ENCODE measurements around the gene SKIL. TPM values are rescaled to one million over a fixed set of nuclear protein-coding genes. Genes with fewer than 3 reads are reported as not detected.

Gene SKIL
- total and polyA plus RNA-seq, 2 donors (not counting 1 experiment from before 2014, with no cell fraction given), result 7.7 to 145 TPM

DNA sequence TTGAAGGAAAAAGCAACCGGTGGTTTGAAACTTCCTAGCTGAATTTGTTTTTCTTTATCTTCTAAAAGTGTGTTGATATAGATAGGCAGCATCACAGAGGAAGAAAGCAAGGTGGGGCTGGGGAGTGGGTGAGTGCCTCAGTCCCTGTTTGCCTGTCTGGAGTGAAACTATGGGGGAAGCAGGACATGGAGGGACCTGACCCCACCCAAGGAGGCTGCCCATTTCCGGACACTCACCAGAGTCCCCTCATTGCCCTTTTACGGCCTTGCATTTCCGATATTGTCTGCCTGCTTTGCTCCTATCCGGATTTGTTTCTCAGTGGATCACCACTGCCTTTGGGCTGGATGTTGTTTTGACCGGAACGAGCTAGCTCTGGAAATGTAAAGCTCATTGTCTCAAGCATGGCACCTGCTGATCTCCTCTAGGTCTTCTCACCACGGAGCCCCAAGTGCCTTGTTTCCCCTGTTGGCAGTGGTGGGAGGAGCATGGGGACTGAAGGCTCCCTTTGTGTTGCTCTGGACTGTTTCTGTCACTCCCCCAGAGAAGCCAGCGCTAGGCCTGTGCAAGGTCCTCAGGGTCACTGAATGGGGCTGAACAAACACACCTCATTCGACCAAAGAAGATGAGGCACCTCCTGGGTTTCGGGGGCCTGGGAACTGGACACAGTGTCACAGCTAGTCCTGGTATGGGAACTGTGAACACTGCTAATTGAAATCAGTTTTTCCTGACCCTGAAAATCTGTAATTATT, 68.2 kb downstream of the SKIL start:
- H3K36me3 ChIP-seq (replicated peaks in 1 of 2; ENCODE audit: control extremely low read depth in 1 of 2, control insufficient read depth in 1 of 2, extremely low read depth in 1 of 2, insufficient read depth in 2 of 2, low read length in 1 of 2), result no peaks in the 10 kb centered on the region
- H3K4me2 ChIP-seq (replicated peaks; ENCODE audit: low read depth, low read length, poor library complexity, severe bottlenecking), result no peak overlapping the region
- no peak overlapping the region for H2AFZ ChIP-seq (ENCODE audit: insufficient read depth, low read depth, low read length, poor library complexity, severe bottlenecking)
- CTCF ChIA-PET, result interaction anchor here (1.5 kb wide), 1 partner anchor 9 kb away, joined by 3 read pairs; no protein-coding TSS in a partner anchor
- Mint-ChIP-seq H3K4me1 (no peaks in the 10 kb centered on the region), H3K27ac (no peak overlapping the region), H3K4me3 (no peak overlapping the region), H3K9me3 (ENCODE audit: insufficient read depth) (no peaks in the 10 kb centered on the region), H3K27me3 (peaks cover 8% of the 10 kb centered on the region)
- no peaks in the 10 kb centered on the region for H3K79me2 ChIP-seq (ENCODE audit: control insufficient read depth, insufficient read depth, low read length)
- peaks cover 0 to under 1% (median 0%) of the 10 kb centered on the region in 4 experiments for H3K27me3 ChIP-seq (replicated peaks in 1 of 4; ENCODE audit: control extremely low read depth in 1 of 4, control insufficient read depth in 3 of 4, insufficient read depth in 4 of 4, low read length in 3 of 4)
- H3K4me3 ChIP-seq (ENCODE audit: control extremely low read depth in 1 of 5, extremely low read depth in 1 of 5, insufficient read depth in 1 of 5, low read depth in 2 of 5, low read length in 4 of 5), result no peak overlapping the region
- 87% methylated on average over 8 of the region's 11 CpGs for WGBS (ENCODE audit: insufficient coverage)
- no peak overlapping the region for H3K9ac ChIP-seq (ENCODE audit: low read length)
- POLR2A ChIA-PET, result no interaction called here
- H3K9me3 ChIP-seq (ENCODE audit: control extremely low read depth in 1 of 3, control insufficient read depth in 2 of 3, insufficient read depth in 1 of 3, low read length in 2 of 3), result peaks cover 0 to under 1% (median 0%) of the 10 kb centered on the region in 3 donors
- H3K27ac ChIP-seq (ENCODE audit: low read length in 2 of 2), result no peak overlapping the region
- intact Hi-C loops (cut with micrococcal nuclease), result no loop called here
- H3K4me1 ChIP-seq (ENCODE audit: control insufficient read depth in 2 of 2, insufficient read depth in 2 of 2, low read length in 2 of 2), result no peaks in the 10 kb centered on the region
- TF ChIP-seq, protein P1, sequence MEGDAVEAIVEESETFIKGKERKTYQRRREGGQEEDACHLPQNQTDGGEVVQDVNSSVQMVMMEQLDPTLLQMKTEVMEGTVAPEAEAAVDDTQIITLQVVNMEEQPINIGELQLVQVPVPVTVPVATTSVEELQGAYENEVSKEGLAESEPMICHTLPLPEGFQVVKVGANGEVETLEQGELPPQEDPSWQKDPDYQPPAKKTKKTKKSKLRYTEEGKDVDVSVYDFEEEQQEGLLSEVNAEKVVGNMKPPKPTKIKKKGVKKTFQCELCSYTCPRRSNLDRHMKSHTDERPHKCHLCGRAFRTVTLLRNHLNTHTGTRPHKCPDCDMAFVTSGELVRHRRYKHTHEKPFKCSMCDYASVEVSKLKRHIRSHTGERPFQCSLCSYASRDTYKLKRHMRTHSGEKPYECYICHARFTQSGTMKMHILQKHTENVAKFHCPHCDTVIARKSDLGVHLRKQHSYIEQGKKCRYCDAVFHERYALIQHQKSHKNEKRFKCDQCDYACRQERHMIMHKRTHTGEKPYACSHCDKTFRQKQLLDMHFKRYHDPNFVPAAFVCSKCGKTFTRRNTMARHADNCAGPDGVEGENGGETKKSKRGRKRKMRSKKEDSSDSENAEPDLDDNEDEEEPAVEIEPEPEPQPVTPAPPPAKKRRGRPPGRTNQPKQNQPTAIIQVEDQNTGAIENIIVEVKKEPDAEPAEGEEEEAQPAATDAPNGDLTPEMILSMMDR (IDR thresholded peaks at IDR 0.05), result no peak
- TF ChIP-seq EZH2 (IDR thresholded peaks at IDR 0.05; ENCODE audit: borderline replicate concordance, insufficient read depth, low read depth, low read length, poor library complexity, severe bottlenecking), result no peak
- DNase-seq (no peak), ATAC-seq (ENCODE audit: low read depth) (no peak)
- no peaks in the 10 kb centered on the region for H4K20me1 ChIP-seq (ENCODE audit: control insufficient read depth, insufficient read depth, low read length, poor library complexity, severe bottlenecking)

DNA sequence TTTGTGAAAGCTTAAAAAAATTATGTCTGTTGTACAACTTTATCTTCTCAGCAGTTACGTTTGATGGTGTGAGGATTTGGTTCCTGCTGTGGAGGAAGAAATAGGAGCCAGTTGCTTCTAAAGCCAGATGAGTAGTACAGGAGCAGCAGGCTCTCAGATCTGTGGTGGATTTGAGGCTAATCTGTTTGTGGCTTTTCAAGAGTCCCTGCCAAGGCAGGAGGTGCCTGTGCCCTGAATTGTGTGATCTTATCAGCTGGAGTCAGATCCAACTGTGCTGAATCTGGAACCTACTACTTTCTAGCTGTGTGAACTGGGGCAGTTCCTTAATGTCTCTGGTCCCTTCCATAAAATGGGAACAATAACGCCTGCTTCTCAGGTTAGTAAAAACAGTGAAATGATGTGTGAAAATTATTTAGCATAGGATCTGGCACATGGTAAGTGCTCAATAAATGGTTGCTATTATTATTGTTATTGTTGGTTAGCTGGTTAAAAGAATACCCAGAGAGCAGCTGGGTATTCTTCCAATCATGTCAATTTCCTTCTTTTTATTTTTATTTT, 68.8 kb downstream of the SKIL start:
- Histone ChIP-seq H3K79me2 (ENCODE audit: control insufficient read depth, insufficient read depth, low read length) (no peaks in the 10 kb centered on the region), H3K36me3 (replicated peaks in 1 of 2; ENCODE audit: control extremely low read depth in 1 of 2, control insufficient read depth in 1 of 2, extremely low read depth in 1 of 2, insufficient read depth in 2 of 2, low read length in 1 of 2) (no peaks in the 10 kb centered on the region), H3K9me3 (ENCODE audit: control extremely low read depth in 1 of 3, control insufficient read depth in 2 of 3, insufficient read depth in 1 of 3, low read length in 2 of 3) (no peaks in the 10 kb centered on the region), H4K20me1 (ENCODE audit: control insufficient read depth, insufficient read depth, low read length, poor library complexity, severe bottlenecking) (no peaks in the 10 kb centered on the region), H3K4me1 (ENCODE audit: control insufficient read depth in 2 of 2, insufficient read depth in 2 of 2, low read length in 2 of 2) (no peaks in the 10 kb centered on the region), H3K9ac (ENCODE audit: low read length) (no peak overlapping the region), H3K27me3 (replicated peaks in 1 of 4; ENCODE audit: control extremely low read depth in 1 of 4, control insufficient read depth in 3 of 4, insufficient read depth in 4 of 4, low read length in 3 of 4) (no peaks in the 10 kb centered on the region), H2AFZ (ENCODE audit: insufficient read depth, low read depth, low read length, poor library complexity, severe bottlenecking) (no peak overlapping the region), H3K4me2 (replicated peaks; ENCODE audit: low read depth, low read length, poor library complexity, severe bottlenecking) (no peak overlapping the region), H3K27ac (ENCODE audit: low read length in 2 of 2) (no peak overlapping the region), H3K4me3 (ENCODE audit: control extremely low read depth in 1 of 5, extremely low read depth in 1 of 5, insufficient read depth in 1 of 5, low read depth in 2 of 5, low read length in 4 of 5) (no peak overlapping the region)
- Mint-ChIP-seq H3K27me3 (peaks cover 7% of the 10 kb centered on the region), H3K4me1 (no peaks in the 10 kb centered on the region), H3K4me3 (no peak overlapping the region), H3K9me3 (ENCODE audit: insufficient read depth) (no peaks in the 10 kb centered on the region), H3K27ac (no peak overlapping the region)
- DNase-seq (no peak), ATAC-seq (ENCODE audit: low read depth) (no peak)
- POLR2A ChIA-PET, result interaction anchor here (0.5 kb wide), 1 partner anchor 44 kb away, joined by 3 read pairs; no protein-coding TSS in a partner anchor
- TF ChIP-seq, protein P1 (IDR thresholded peaks at IDR 0.05), result no peak
- TF ChIP-seq EZH2 (IDR thresholded peaks at IDR 0.05; ENCODE audit: borderline replicate concordance, insufficient read depth, low read depth, low read length, poor library complexity, severe bottlenecking), result no peak
- intact Hi-C loops (cut with micrococcal nuclease), result no loop called here
- 50% methylated on average over 1 of the region's 2 CpGs for WGBS (ENCODE audit: insufficient coverage)
- CTCF ChIA-PET, result interaction anchor here (1.5 kb wide), 1 partner anchor 9 kb away, joined by 3 read pairs; no protein-coding TSS in a partner anchor
